Liver (tissue), 9 donors: Measurements from ENCODE around the gene PEAK1. TPM values are rescaled to one million over a fixed set of nuclear protein-coding genes. Genes with fewer than 3 reads are reported as not detected.

Experiments used
- DNase-seq: peaks from one replicate; pipeline ENCODE4 v3.0.0-alpha.2; 2017; ENCODE audit warnings: low spot score
- H3K27ac ChIP-seq, 2 donors: one replicate each; pipeline ENCODE4 v1.7.0; 2013; ENCODE audit warnings: inconsistent platforms in 2 of 2, low read length in 2 of 2, control low read depth in 1 of 2, low read depth in 1 of 2, mild to moderate bottlenecking in 1 of 2
- H3K27me3 ChIP-seq, 4 donors: one replicate each; pipeline versions ENCODE4 v1.6.1 to v1.7.0; 2013; ENCODE audit warnings: low read length in 3 of 4, inconsistent platforms in 1 of 4, mild to moderate bottlenecking in 1 of 4, moderate library complexity in 1 of 4; ENCODE audit not compliant: control insufficient read depth in 4 of 4, insufficient read depth in 4 of 4
- H3K36me3 ChIP-seq, 4 donors: one replicate each; pipeline versions ENCODE4 v1.6.1 to v1.7.0; 2013; ENCODE audit warnings: low read length in 3 of 4, mild to moderate bottlenecking in 3 of 4, low read depth in 1 of 4, moderate library complexity in 1 of 4; ENCODE audit not compliant: control insufficient read depth in 4 of 4, insufficient read depth in 3 of 4
- H3K4me1 ChIP-seq, 4 donors: one replicate each; pipeline versions ENCODE4 v1.6.1 to v1.7.0; 2013; ENCODE audit warnings: low read length in 3 of 4, mild to moderate bottlenecking in 3 of 4, moderate library complexity in 1 of 4; ENCODE audit not compliant: control insufficient read depth in 4 of 4, insufficient read depth in 4 of 4
- H3K4me3 ChIP-seq, 3 donors: one replicate each; pipeline versions ENCODE4 v1.6.1 to v1.7.0; 2013; ENCODE audit warnings: low read length in 3 of 3, control low read depth in 1 of 3, low read depth in 1 of 3, mild to moderate bottlenecking in 1 of 3
- H3K9ac ChIP-seq, 2 donors: one replicate each; pipeline ENCODE4 v1.7.0; 2013; ENCODE audit warnings: low read length in 2 of 2, mild to moderate bottlenecking in 2 of 2, moderate library complexity in 2 of 2, control low read depth in 1 of 2, low read depth in 1 of 2
- H3K9me3 ChIP-seq, 4 donors: one replicate each; pipeline versions ENCODE4 v1.6.1 to v1.7.0; 2013; ENCODE audit warnings: low read length in 3 of 4; ENCODE audit not compliant: control insufficient read depth in 4 of 4
- EGR1 ChIP-seq, 2 donors: IDR thresholded peaks; 2 replicates each; pipeline ENCODE4 v1.6.1; 2016 to 2018; ENCODE audit warnings: antibody characterized with exemption in 2 of 2, low read depth in 2 of 2
- FOXA1 ChIP-seq: IDR thresholded peaks from 2 replicates; pipeline ENCODE4 v1.6.1; 2016; ENCODE audit warnings: antibody characterized with exemption
- FOXA2 ChIP-seq: IDR thresholded peaks from 2 replicates; pipeline ENCODE4 v1.6.1; 2016; ENCODE audit warnings: antibody characterized with exemption
- GABPA ChIP-seq, 2 donors: IDR thresholded peaks in 1 of 2; conservative IDR thresholded peaks in 1 of 2; 2 replicates each; pipeline ENCODE4 v1.6.1; 2016; ENCODE audit warnings: antibody characterized with exemption in 2 of 2, mild to moderate bottlenecking in 1 of 2, moderate library complexity in 1 of 2
- HNF4A ChIP-seq, 2 donors: conservative IDR thresholded peaks; 2 replicates each; pipeline ENCODE4 v1.6.1; 2016; ENCODE audit warnings: antibody characterized with exemption in 2 of 2, mild to moderate bottlenecking in 2 of 2
- HNF4G ChIP-seq: IDR thresholded peaks from 2 replicates; pipeline ENCODE4 v1.6.1; 2016; ENCODE audit warnings: antibody characterized with exemption
- NR2F2 ChIP-seq: IDR thresholded peaks from 2 replicates; pipeline ENCODE4 v1.6.1; 2016; ENCODE audit warnings: antibody characterized with exemption
- RAD21 ChIP-seq, 2 donors: IDR thresholded peaks; 2 replicates each; pipeline ENCODE4 v1.6.1; 2016; ENCODE audit warnings: antibody characterized with exemption in 2 of 2, mild to moderate bottlenecking in 2 of 2
- RXRA ChIP-seq, 2 donors: IDR thresholded peaks; 2 replicates each; pipeline ENCODE4 v1.6.1; 2017 to 2018; ENCODE audit warnings: antibody characterized with exemption in 2 of 2, mild to moderate bottlenecking in 1 of 2
- TAF1 ChIP-seq: conservative IDR thresholded peaks from 2 replicates; pipeline ENCODE4 v1.6.1; 2016; ENCODE audit warnings: antibody characterized with exemption, mild to moderate bottlenecking
- YY1 ChIP-seq: IDR thresholded peaks from 2 replicates; pipeline ENCODE4 v1.6.1; 2016; ENCODE audit warnings: antibody characterized with exemption, mild to moderate bottlenecking
- WGBS: extraction: QIAGEN DNeasy Blood & Tissue Kit; methylation state at CpG from one replicate; pipeline ENCODE4 v1.1.7; 2013; 5-methylcytosine and 5-hydroxymethylcytosine counted together
- polyA plus RNA-seq, 2 donors: library from polyadenylated mRNA; stranded (reverse) in 1 of 2; unstranded in 1 of 2; fragments of 200-250 nt in 1 of 2; fragments of >200 nt in 1 of 2; fragmentation: Nextera tagmentation in 1 of 2; extraction: Ambion mirVana in 1 of 2; gene quantifications; one replicate each; pipeline versions ENCODE4 v1.2.1 to v1.2.3, GENCODE V29; 2013 to 2015
- total RNA-seq, 2 donors: library from RNA; depleted of rRNA; stranded (reverse); fragments of >200 nt; gene quantifications; one replicate each; pipeline ENCODE4 v1.2.3, GENCODE V29; 2014
- TF ChIP-seq, protein P1 (sequence below): IDR thresholded peaks from 2 replicates; pipeline ENCODE4 v1.6.1; 2016; ENCODE audit warnings: antibody characterized with exemption
- TF ChIP-seq, protein P2 (sequence below): IDR thresholded peaks from 2 replicates; pipeline ENCODE4 v1.6.1; 2016; ENCODE audit warnings: antibody characterized with exemption, mild to moderate bottlenecking
- TF ChIP-seq, protein P3 (sequence below): IDR thresholded peaks from 2 replicates; pipeline ENCODE4 v1.6.1; 2016; ENCODE audit warnings: antibody characterized with exemption
- TF ChIP-seq, protein P4 (sequence below): IDR thresholded peaks from 2 replicates; pipeline ENCODE4 v1.6.1; 2016; ENCODE audit warnings: antibody characterized with exemption
- TF ChIP-seq, protein P5 (sequence below): fragments of 150-350 bp; IDR thresholded peaks from 2 replicates; pipeline ENCODE4 v1.5.1; 2017; ENCODE audit warnings: improper control_type of control experiment, low read depth, low read length; ENCODE audit not compliant: missing input control
- donor health status: healthy.
- donor health status: healthy.
- donor health status: healthy.
- donor health status: healthy.
- donor health status: healthy.

The PEAK1 gene
- total and polyA plus RNA-seq, 4 donors = 1.8 to 14.9 (median 5.8) TPM

DNA sequence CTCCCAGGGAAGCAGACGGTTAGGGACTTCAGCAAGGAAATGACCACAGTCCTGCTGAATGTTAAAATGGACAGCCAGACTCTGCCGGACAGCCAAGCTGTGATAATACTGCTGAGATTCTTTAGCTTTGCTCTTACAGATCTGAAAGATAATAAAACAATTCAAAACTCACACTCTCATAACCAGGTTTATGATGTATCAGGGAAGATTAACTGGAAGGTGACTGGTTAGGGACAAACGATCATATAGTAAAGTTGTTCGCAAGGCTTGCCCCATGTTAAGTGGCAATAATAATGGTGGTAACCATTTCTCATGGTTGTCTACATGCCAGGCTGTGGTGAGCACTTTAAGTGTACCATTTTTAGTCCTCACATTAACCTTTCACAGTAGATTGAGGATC lies 304.7 kb downstream of the PEAK1 start:
- Histone ChIP-seq H3K27me3 (no peaks in the 10 kb centered on the region), H3K4me3 (no peak overlapping the region), H3K36me3 (peaks cover 0 to 3% (median 0%) of the 10 kb centered on the region in 4 donors), H3K27ac (no peak overlapping the region), H3K4me1 (no peaks in the 10 kb centered on the region), H3K9ac (no peak overlapping the region), H3K9me3 (no peaks in the 10 kb centered on the region)
- no peak for DNase-seq
- TF ChIP-seq FOXA2 (no peak), HNF4G (no peak), GABPA (IDR thresholded peaks at IDR 0.05 in 1 of 2, conservative IDR thresholded peaks at IDR 0.05 in 1 of 2) (no peak), HNF4A (conservative IDR thresholded peaks at IDR 0.05) (no peak), TAF1 (no peak), FOXA1 (no peak), EGR1 (IDR thresholded peaks at IDR 0.05; ENCODE audit: low read depth in 2 of 2) (no peak), NR2F2 (no peak), YY1 (no peak), RXRA (IDR thresholded peaks at IDR 0.05) (no peak), RAD21 (IDR thresholded peaks at IDR 0.05) (no peak)
- TF ChIP-seq, protein P1, sequence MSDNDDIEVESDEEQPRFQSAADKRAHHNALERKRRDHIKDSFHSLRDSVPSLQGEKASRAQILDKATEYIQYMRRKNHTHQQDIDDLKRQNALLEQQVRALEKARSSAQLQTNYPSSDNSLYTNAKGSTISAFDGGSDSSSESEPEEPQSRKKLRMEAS = no peak
- TF ChIP-seq, protein P2, sequence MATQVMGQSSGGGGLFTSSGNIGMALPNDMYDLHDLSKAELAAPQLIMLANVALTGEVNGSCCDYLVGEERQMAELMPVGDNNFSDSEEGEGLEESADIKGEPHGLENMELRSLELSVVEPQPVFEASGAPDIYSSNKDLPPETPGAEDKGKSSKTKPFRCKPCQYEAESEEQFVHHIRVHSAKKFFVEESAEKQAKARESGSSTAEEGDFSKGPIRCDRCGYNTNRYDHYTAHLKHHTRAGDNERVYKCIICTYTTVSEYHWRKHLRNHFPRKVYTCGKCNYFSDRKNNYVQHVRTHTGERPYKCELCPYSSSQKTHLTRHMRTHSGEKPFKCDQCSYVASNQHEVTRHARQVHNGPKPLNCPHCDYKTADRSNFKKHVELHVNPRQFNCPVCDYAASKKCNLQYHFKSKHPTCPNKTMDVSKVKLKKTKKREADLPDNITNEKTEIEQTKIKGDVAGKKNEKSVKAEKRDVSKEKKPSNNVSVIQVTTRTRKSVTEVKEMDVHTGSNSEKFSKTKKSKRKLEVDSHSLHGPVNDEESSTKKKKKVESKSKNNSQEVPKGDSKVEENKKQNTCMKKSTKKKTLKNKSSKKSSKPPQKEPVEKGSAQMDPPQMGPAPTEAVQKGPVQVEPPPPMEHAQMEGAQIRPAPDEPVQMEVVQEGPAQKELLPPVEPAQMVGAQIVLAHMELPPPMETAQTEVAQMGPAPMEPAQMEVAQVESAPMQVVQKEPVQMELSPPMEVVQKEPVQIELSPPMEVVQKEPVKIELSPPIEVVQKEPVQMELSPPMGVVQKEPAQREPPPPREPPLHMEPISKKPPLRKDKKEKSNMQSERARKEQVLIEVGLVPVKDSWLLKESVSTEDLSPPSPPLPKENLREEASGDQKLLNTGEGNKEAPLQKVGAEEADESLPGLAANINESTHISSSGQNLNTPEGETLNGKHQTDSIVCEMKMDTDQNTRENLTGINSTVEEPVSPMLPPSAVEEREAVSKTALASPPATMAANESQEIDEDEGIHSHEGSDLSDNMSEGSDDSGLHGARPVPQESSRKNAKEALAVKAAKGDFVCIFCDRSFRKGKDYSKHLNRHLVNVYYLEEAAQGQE = no peak
- TF ChIP-seq, protein P3, sequence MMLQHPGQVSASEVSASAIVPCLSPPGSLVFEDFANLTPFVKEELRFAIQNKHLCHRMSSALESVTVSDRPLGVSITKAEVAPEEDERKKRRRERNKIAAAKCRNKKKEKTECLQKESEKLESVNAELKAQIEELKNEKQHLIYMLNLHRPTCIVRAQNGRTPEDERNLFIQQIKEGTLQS = no peak
- TF ChIP-seq, protein P4, sequence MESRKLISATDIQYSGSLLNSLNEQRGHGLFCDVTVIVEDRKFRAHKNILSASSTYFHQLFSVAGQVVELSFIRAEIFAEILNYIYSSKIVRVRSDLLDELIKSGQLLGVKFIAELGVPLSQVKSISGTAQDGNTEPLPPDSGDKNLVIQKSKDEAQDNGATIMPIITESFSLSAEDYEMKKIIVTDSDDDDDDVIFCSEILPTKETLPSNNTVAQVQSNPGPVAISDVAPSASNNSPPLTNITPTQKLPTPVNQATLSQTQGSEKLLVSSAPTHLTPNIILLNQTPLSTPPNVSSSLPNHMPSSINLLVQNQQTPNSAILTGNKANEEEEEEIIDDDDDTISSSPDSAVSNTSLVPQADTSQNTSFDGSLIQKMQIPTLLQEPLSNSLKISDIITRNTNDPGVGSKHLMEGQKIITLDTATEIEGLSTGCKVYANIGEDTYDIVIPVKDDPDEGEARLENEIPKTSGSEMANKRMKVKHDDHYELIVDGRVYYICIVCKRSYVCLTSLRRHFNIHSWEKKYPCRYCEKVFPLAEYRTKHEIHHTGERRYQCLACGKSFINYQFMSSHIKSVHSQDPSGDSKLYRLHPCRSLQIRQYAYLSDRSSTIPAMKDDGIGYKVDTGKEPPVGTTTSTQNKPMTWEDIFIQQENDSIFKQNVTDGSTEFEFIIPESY = no peak
- TF ChIP-seq, protein P5, sequence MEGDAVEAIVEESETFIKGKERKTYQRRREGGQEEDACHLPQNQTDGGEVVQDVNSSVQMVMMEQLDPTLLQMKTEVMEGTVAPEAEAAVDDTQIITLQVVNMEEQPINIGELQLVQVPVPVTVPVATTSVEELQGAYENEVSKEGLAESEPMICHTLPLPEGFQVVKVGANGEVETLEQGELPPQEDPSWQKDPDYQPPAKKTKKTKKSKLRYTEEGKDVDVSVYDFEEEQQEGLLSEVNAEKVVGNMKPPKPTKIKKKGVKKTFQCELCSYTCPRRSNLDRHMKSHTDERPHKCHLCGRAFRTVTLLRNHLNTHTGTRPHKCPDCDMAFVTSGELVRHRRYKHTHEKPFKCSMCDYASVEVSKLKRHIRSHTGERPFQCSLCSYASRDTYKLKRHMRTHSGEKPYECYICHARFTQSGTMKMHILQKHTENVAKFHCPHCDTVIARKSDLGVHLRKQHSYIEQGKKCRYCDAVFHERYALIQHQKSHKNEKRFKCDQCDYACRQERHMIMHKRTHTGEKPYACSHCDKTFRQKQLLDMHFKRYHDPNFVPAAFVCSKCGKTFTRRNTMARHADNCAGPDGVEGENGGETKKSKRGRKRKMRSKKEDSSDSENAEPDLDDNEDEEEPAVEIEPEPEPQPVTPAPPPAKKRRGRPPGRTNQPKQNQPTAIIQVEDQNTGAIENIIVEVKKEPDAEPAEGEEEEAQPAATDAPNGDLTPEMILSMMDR = no peak
- 88% methylated on average over 4 of the region's 4 CpGs for WGBS
